SJSA1 (cell line): ENCODE results near the gene AIP. TPM values are rescaled to one million over a fixed set of nuclear protein-coding genes. Genes with fewer than 3 reads are reported as not detected.
"Not testable (repeated sequence)": the region's sequence is repeated elsewhere in the genome, so short reads cannot be mapped to it uniquely, and the experiment has no call there.

Experiments used
- DNase-seq, 2 experiments: peaks; one replicate each; pipeline ENCODE4 v3.0.0-alpha.2; 2015 to 2020; ENCODE audit warnings: low spot score in 2 of 2, low read depth in 1 of 2
- H3K27ac ChIP-seq: fragments of 250-450 bp; sonication (Bioruptor Pico); 2 replicates; pipeline ENCODE4 v1.5.1; 2020; ENCODE audit warnings: mild to moderate bottlenecking, moderate library complexity
- H3K27me3 ChIP-seq: fragments of 250-450 bp; sonication (Bioruptor Pico); replicated peaks from 2 replicates; pipeline ENCODE4 v1.5.1; 2020; ENCODE audit warnings: mild to moderate bottlenecking, moderate library complexity
- H3K36me3 ChIP-seq: fragments of 250-450 bp; sonication (Bioruptor Pico); 2 replicates; pipeline ENCODE4 v1.5.1; 2020; ENCODE audit warnings: mild to moderate bottlenecking
- H3K4me1 ChIP-seq: fragments of 250-450 bp; sonication (Bioruptor Pico); replicated peaks from 2 replicates; pipeline ENCODE4 v1.6.1; 2021; ENCODE audit warnings: mild to moderate bottlenecking
- H3K4me3 ChIP-seq: fragments of 250-450 bp; sonication (Bioruptor Pico); 2 replicates; pipeline ENCODE4 v1.5.1; 2020; ENCODE audit warnings: mild to moderate bottlenecking
- H3K9me3 ChIP-seq: fragments of 250-450 bp; sonication (Bioruptor Pico); replicated peaks from 2 replicates; pipeline ENCODE4 v1.5.1; 2020; ENCODE audit warnings: mild to moderate bottlenecking
- total RNA-seq: library from RNA; depleted of rRNA; stranded (reverse); fragments of >200 nt; shearing (Covaris generic); gene quantifications from 2 replicates; pipeline ENCODE4 v1.2.3, GENCODE V29; 2014

AIP gene
- total RNA-seq, 1 experiment from 2014 or later: 185 TPM

GRCh38 chr11:67468759-67469507 is 13.9 kb upstream of the AIP start, which contains the start of gene TMEM134:
TSS of gene TMEM134 (minus strand) at chr11:67469251. CDS start at chr11:67469192, 59 bp downstream.
- Histone ChIP-seq H3K4me3 (peak within 1 kb of the TSS; percentile 89), H3K36me3 (peaks cover 9% of the 10 kb centered on the region), H3K27me3 (peaks cover 4% of the 10 kb centered on the region; the same call in 1 of the 2 replicates), H3K27ac (peak within 1 kb of the TSS; percentile 51), H3K9me3 (0 out of 2 replicates have a peak, but pooled peaks cover 2% of the 10 kb centered on the region), H3K4me1 (peaks cover 24% of the 10 kb centered on the region)
- peak; percentile 88 to 98 for DNase-seq

- H3K4me3 ChIP-seq: peak overlapping the region; percentile 89
- peak overlapping the region; percentile 51 for H3K27ac ChIP-seq
- H3K27me3 ChIP-seq: peaks cover 7% of the 10 kb centered on the region
- peaks cover 6% of the 10 kb centered on the region; the same call in 1 of the 2 replicates for H3K36me3 ChIP-seq
- H3K4me1 ChIP-seq: peaks cover 19% of the 10 kb centered on the region
- no peak for DNase-seq
- 0 out of 2 replicates have a peak, but pooled peaks cover 2% of the 10 kb centered on the region for H3K9me3 ChIP-seq
Measured at GRCh38 chr11:67469508-67469811, 13.4 kb upstream of the AIP start.

DNA sequence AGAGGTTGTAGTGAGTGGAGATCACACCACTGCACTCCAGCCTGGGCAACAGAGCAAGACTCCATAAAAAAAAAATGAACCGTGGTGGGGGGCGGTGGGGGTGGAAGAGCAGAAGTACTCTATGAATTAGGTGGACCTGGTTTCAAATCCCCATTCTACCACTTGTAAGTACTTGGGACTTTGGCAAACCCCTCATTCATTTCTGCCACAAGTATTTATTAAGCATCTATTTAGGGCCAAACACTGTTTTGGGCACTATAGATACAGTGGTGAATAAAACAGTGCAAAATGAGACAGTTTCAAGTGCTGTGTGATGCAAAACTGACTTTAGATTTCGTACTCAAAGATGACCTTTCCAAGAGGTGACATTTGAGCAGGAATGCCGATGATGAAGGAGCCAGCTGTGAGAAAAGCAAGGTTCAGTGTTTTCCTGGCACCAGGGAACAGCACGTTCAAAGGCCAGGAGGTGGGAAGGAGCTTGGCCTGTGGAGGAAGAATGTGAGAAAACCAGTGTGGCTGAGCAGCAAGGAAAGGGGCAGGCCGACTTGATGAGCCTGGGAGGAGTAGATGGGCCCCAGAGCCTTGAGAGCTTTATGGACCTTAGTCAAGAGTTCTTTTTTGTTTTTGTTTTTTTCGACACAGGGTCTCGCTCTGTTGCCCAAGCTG is 12.4 kb upstream of the AIP start:
- Histone ChIP-seq H3K4me1 (peaks cover 19% of the 10 kb centered on the region), H3K27ac (no peak overlapping the region), H3K4me3 (no peak overlapping the region), H3K27me3 (peaks cover 7% of the 10 kb centered on the region), H3K9me3 (0 out of 2 replicates have a peak, but pooled peaks cover 2% of the 10 kb centered on the region), H3K36me3 (peaks cover 6% of the 10 kb centered on the region; the same call in 1 of the 2 replicates)
- DNase-seq: no peak

- Histone ChIP-seq H3K36me3 (peaks cover 3% of the 10 kb centered on the region; the same call in 1 of the 2 replicates), H3K27ac (no peak overlapping the region), H3K27me3 (peaks cover 7% of the 10 kb centered on the region), H3K4me1 (peaks cover 17% of the 10 kb centered on the region), H3K4me3 (no peak overlapping the region), H3K9me3 (0 out of 2 replicates have a peak, but pooled peaks cover 2% of the 10 kb centered on the region)
- DNase-seq: no peak
Measured at GRCh38 chr11:67472882-67473281, 9.9 kb upstream of the AIP start.

DNA sequence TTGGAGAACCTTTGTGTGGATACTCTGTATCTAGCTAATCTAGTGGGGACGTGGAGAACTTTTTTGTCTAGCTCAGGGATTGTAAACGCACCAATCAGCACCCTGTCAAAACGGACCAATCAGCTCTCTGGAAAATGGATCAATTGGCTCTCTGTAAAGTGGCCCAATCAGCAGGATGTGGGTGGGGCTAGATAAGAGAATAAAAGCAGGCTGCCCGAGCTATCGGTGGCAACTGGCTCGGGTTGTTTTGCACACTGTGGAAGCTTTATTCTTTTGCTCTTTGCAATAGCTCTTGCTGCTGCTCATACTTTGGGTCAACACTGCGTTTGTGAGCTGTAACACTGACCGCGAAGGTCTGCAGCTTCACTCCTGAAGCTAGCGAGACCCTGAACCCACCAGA is 6.1 kb upstream of the AIP start:
- DNase-seq, H3K9me3 ChIP-seq, H3K4me3 ChIP-seq, H3K4me1 ChIP-seq, H3K36me3 ChIP-seq, H3K27me3 ChIP-seq, H3K27ac ChIP-seq: not testable (repeated sequence)

GRCh38 chr11:67477344-67478050 is 5.3 kb upstream of the AIP start:
- H3K27ac ChIP-seq, H3K4me3 ChIP-seq, H3K9me3 ChIP-seq, H3K4me1 ChIP-seq, H3K36me3 ChIP-seq, DNase-seq, H3K27me3 ChIP-seq: not testable (repeated sequence)

DNA sequence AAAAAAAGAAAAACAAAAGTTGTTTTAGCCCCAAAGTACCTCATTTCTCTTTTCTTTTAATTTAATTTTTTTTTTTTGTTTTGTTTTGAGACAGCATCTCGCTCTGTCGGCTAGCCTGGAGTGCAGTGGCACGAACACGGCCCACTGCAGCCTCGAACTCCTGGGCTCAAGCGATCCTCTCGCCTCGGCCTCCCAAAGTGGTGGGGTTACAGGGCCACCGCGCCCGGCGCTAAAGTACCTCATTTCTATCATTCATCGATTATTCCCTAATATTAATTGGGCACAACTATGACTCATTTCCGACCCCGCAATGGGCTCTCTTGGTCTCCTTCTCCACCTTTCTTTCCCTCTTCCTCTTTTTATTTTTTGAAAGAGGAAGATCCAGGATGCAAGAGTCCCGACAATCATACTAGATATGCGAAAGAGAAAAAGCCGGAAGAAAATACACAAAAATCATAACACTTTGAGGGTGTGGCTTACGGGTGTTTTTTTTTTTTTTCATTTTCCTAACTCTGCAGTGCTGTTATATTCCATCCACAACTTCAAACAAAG is 475 bp upstream of the AIP start:
- H3K9me3 ChIP-seq: 0 out of 2 replicates have a peak, but pooled peaks cover 3% of the 10 kb centered on the region
- no peak for DNase-seq
- peak overlapping the region; percentile 48 for H3K4me3 ChIP-seq
- peak overlapping the region; percentile 53 for H3K27ac ChIP-seq
- no peaks in the 10 kb centered on the region for H3K27me3 ChIP-seq
- peaks cover 11% of the 10 kb centered on the region for H3K4me1 ChIP-seq
- H3K36me3 ChIP-seq: peaks cover 11% of the 10 kb centered on the region

DNA sequence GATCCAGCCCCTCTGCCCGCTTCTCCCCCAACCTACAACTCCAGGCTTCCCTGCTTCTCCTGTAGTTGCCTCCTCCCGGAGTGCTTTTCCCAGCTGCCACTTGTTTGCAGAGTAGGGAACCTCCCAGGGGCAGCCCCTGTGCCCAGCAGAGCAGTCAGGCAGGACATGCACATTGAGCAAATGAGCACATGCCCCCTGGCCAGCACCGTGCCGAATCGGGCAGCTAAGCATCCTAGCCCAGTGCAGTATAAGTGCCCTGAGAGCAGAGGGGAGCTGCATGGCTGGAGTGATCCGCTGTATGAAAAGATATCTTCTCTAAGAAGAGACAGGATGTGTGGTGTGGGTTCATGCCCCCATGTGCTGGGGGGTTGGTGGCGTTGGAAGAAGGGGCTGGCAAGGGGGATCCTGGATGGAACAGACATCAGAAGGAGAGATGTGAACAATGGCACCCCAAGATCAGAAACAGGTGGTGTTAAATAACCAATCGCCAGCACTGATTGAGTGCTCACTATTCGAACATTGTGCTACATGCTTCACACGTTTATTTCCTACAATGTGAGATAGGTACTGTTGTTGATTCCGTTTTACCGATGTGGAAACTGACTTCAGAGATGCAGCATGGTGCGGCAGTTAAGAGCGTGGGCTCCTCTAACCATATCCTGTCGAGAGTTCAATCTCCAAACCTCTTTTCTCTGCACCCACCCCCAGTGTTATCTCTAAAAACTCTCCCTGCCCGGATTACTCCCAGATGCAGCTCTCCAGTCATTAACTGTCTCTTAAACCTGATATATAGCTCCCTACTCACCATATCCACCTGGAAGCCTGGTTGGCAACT is 1.2 kb downstream of the AIP start:
- H3K36me3 ChIP-seq: peaks cover 25% of the 10 kb centered on the region
- H3K27ac ChIP-seq: no peak overlapping the region
- no peaks in the 10 kb centered on the region for H3K27me3 ChIP-seq
- DNase-seq: no peak
- no peak overlapping the region; the same call in 1 of the 2 replicates for H3K4me3 ChIP-seq
- peaks cover 11% of the 10 kb centered on the region for H3K4me1 ChIP-seq
- H3K9me3 ChIP-seq: 0 out of 2 replicates have a peak, but pooled peaks cover 3% of the 10 kb centered on the region

DNA sequence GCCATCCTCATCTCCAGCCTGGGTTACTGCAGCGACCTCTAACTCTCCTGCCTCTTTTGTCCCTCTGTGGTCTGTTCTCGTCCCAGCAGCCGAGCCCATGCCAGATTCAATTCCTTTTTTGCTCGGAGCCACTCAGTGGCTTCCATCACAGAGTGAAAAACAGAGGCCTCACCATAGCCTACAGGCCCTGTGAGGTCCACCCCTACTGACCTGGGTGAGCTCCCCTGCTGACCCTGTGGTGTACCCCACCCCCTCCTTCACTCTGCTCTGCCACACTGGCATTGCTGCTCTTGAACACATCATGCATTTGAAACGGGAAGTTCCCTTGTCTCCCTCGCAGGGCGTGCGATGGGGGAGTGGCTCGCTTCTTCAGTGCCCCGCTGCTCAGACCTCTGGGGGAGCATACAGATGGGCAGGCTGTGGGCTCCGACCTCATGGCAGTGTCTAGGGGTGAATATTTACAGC is 2.1 kb downstream of the AIP start:
- H3K4me3 ChIP-seq: no peak overlapping the region
- DNase-seq: no peak
- H3K27me3 ChIP-seq: no peaks in the 10 kb centered on the region
- no peak overlapping the region for H3K27ac ChIP-seq
- 0 out of 2 replicates have a peak, but pooled peaks cover 3% of the 10 kb centered on the region for H3K9me3 ChIP-seq
- H3K4me1 ChIP-seq: peaks cover 11% of the 10 kb centered on the region
- peaks cover 33% of the 10 kb centered on the region for H3K36me3 ChIP-seq

GRCh38 chr11:67485873-67486361 is 3.1 kb downstream of the AIP start:
- Histone ChIP-seq H3K36me3 (peaks cover 44% of the 10 kb centered on the region), H3K4me1 (peaks cover 11% of the 10 kb centered on the region)
- not testable (repeated sequence) for H3K27ac ChIP-seq, DNase-seq, H3K4me3 ChIP-seq, H3K27me3 ChIP-seq, H3K9me3 ChIP-seq

GRCh38 chr11:67486481-67487195 is 3.8 kb downstream of the AIP start:
- peaks cover 11% of the 10 kb centered on the region for H3K4me1 ChIP-seq
- no peaks in the 10 kb centered on the region for H3K27me3 ChIP-seq
- H3K9me3 ChIP-seq: 0 out of 2 replicates have a peak, but pooled peaks cover 3% of the 10 kb centered on the region
- DNase-seq: no peak
- no peak overlapping the region for H3K27ac ChIP-seq
- peaks cover 50% of the 10 kb centered on the region for H3K36me3 ChIP-seq
- no peak overlapping the region for H3K4me3 ChIP-seq

DNA sequence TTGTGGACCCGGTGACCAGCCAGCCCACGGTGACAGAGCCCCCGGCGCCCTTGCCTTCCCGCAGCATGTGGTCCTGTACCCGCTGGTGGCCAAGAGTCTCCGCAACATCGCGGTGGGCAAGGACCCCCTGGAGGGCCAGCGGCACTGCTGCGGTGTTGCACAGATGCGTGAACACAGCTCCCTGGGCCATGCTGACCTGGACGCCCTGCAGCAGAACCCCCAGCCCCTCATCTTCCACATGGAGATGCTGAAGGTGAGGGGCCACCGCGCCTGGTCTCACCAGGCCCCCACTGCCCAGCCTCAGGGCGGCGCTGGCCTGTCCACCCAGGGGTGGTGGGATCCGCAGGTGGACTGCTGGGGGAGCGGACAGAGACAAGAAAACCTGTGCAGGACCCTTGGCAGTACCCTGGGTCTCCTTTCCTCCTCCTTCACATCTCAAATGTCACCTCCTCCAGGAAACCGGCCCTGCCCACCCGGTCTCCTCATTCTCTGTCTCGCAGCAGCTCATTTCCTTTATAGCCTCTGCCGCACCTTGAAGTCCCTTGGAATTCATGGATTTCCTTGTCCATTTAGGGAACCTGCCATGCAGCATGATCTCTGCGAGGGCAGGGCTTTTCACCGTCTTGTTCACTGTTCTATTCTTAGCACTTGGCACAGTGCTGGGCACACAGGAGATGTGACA is 6.5 kb downstream of the AIP start:
- Histone ChIP-seq H3K36me3 (peaks cover 65% of the 10 kb centered on the region), H3K4me3 (no peak overlapping the region), H3K27me3 (no peaks in the 10 kb centered on the region), H3K27ac (no peak overlapping the region), H3K4me1 (no peaks in the 10 kb centered on the region), H3K9me3 (no peaks in the 10 kb centered on the region)
- no peak for DNase-seq
